GM10266 (cell line): ENCODE results near the gene CCR1.

Experiments
- DNase-seq: peaks from one replicate; pipeline ENCODE4 v3.0.0; 2012; ENCODE audit errors: extremely low spot score
- TF ChIP-seq, protein P1 (sequence below): IDR thresholded peaks from 2 replicates; pipeline ENCODE4 v1.5.1; 2012; ENCODE audit warnings: mild to moderate bottlenecking, low read depth; ENCODE audit not compliant: control insufficient read depth, insufficient read depth; ENCODE audit errors: missing control alignments

Gene CCR1

DNA sequence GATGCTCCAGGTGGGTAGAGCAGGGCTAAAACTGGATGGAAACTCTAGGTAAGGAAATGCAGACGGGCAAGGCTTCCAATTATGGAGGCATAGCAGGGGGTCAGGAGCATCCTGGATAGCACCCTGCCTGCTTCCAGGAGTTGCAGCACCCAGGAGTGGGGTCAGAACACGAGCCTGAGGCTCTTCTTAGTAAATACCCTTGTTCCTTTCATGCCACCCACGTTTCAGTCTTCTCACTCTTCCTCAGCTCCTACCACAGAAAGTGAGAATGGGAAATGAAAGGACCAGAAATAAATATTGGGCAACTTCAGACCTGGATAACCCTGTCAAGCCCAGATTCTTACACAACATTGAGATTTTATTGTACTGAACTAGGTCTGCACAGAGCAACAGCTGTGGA, 16.4 kb downstream of the CCR1 start:
- no peak for DNase-seq
- TF ChIP-seq, protein P1, sequence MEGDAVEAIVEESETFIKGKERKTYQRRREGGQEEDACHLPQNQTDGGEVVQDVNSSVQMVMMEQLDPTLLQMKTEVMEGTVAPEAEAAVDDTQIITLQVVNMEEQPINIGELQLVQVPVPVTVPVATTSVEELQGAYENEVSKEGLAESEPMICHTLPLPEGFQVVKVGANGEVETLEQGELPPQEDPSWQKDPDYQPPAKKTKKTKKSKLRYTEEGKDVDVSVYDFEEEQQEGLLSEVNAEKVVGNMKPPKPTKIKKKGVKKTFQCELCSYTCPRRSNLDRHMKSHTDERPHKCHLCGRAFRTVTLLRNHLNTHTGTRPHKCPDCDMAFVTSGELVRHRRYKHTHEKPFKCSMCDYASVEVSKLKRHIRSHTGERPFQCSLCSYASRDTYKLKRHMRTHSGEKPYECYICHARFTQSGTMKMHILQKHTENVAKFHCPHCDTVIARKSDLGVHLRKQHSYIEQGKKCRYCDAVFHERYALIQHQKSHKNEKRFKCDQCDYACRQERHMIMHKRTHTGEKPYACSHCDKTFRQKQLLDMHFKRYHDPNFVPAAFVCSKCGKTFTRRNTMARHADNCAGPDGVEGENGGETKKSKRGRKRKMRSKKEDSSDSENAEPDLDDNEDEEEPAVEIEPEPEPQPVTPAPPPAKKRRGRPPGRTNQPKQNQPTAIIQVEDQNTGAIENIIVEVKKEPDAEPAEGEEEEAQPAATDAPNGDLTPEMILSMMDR = no peak

DNA sequence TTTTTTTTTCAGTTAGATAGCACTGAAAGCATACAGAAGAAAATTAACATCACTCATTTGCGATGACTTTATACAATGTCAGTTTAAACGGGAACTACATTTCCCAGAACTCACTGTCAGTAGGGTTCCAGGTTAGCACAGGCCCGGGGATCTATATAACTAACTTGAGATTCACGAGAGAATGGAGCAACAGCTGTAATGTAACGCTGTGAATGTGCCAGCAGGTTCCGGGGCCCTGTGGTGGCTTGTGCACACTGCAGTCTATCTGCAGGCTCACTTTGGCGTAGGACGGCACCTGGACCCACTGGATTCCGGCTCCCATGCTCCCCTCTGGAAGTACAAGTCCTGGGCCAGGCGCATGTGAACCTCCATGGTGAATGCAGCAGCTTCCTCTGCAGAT, 19.4 kb downstream of the CCR1 start:
- TF ChIP-seq, protein P1 = no peak
- no peak for DNase-seq

DNA sequence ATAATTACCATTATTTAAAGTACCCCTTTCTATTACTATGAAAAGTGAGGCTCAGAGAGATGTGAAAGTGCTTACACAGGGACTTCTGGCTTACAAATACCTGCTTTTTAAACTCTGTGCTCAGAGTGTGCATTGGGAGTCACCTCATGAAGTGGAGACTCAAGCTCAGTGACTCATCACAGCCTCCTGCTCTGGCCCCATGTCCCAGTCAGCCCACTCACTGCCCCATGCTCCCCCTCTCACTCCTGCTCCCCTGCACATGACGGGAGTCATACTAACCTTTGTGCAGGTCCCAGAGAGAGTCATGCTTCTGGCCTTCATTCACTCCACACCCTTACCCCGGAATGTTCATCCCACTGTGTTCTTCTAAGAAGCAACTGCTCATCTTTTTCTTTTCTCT, 20.2 kb downstream of the CCR1 start:
- peak; percentile 32 for DNase-seq
- TF ChIP-seq, protein P1 = no peak

DNA sequence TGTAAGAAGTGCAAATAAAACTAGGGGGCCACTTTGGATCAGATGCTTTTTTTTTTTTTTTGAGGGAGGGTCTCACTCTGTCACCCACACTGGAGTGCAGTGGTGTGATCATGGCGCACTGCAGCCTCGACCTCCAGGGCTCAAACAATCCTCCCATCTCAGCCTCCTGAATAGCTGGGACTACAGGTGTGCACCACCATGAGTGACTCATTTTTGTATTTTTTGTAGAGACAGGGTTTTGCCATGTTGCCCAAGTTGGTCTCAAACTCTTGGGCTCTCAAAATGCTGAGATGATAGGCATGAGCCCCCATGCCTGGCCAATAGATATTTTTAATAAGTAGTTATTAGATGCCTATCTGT, 20.8 kb downstream of the CCR1 start:
- TF ChIP-seq, protein P1 = no peak

DNA sequence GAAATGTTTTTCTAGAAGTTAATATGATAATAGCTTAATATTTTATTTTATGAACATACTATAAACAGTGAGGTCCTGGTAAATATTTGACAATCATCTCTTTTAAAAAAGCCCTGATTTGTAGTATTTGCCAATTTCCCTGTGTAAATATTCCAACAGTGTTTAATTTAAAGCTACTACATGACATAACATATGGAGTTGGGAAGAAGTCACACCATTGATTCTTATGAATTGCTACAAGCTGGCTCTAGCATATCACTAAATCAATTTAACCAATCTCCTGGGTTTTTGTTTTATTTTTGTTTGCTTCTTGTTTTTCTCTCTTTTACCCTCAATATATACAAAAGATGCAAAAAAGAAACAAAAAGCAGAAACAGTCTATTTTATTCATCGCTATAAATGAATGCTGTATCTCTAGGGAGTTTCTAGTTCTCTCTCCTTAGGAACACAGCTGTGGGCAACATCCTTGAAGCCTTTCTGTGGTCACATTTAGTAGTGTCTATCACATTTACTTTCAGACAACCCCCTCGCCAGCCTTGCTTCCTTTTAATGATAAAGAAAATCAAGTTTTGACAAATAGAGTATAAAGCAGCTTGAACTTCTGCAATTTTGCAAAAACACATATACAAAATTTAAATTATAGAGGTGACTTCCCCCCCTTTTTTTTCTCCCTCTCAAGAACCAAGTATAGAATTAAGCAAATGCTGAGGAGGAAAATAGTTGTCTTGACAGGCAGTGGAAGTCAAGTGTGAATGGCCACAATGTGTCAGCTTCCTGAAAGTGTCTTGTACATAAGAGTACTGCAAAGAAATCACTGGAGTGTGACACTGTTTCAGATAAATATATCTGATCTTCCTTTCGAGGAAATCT, 21.4 kb downstream of the CCR1 start:
- DNase-seq = peak; percentile 58
- TF ChIP-seq, protein P1 = no peak

More for the DNA sequence above, 20.8 kb downstream of the CCR1 start:
- no peak for DNase-seq

DNA sequence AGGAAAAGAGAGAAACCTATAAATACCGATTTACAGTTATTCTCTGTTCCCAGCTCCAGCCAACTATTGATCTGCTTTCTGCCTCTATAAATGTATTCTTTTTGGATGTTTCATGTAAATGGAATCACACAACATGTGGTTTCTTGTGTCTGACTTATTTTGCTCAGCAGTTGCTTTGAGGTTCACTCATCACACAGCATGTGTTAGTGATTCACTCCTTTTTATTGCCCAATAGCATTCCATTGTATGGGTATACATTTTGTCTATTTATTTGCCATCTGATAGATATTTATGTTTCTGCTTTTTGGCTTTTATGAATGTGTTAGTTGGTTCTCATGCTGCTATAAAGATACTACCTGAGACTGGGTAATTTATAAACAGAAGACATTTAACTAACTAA, 23.6 kb downstream of the CCR1 start:
- TF ChIP-seq, protein P1 = no peak
- DNase-seq = no peak

DNA sequence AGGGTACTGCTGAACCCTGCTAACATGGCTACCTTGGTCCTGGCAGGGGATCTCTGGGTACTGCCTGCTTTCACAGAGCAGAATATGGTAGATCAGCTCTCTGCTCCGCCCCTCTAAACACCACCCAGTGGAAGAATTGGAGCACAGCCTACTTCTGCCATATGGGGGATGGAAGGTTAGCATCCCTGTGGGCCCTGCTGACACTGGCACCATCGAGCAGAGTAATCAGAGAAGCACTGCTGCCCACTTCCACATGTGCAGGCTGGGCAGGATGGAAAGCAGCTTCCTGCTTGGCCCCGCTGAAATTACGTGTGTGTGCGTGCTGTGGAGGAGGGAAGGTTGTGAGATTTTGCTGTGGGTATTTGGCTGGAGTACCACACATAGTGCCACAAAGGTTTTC, 24.8 kb downstream of the CCR1 start:
- DNase-seq = no peak
- TF ChIP-seq, protein P1 = no peak
